ENCODE data around the gene FNBP1L. TPM values are rescaled to one million over a fixed set of nuclear protein-coding genes. Genes with fewer than 3 reads are reported as not detected.

Gene FNBP1L
- total RNA-seq, 1 donor from 2014 or later: 57.8 TPM

DNA sequence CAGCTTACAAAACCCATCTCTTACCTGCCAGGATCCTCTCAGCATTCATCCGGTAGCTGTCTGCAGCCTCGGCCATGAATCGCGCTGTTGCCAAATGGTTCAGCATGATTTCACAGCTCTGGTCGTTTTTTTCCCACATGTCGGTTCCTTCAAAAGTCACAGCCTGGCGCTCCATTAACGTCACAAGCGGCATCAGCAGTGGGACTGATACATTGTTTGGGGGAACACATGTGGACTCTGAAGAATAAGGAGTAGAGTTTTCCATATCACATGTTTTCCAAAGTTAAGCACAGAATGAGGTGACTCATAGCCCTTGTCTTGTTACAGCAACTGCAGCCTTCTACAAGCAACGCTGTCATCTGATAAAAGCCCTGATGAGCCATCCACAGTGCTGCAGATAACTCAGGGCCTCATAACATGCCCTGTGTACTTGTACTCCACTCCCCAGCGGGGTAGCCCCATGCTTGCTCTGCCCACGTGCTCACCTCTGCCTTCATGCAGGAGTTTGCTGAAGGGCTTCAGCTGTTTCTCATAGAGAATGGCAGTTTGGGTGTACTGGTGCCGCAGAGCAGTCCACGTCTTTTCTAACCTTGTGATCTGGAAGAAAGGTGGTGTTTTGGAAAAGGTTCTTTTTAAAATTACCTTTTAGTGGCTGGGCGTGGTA lies 119.5 kb downstream of the FNBP1L start:
- peaks cover 14% of the 10 kb centered on the region for H3K79me2 ChIP-seq (ENCODE audit: insufficient read depth, low read length)
- H3K4me2 ChIP-seq (ENCODE audit: low read length): no peak overlapping the region
- H3K4me3 ChIP-seq (ENCODE audit: insufficient read depth, low read depth, low read length): no peak overlapping the region
- H3K27me3 ChIP-seq (ENCODE audit: insufficient read depth, low read length): no peaks in the 10 kb centered on the region
- H3K36me3 ChIP-seq (ENCODE audit: insufficient read depth, low read length): peaks cover 62% of the 10 kb centered on the region
- TF ChIP-seq, protein P1, sequence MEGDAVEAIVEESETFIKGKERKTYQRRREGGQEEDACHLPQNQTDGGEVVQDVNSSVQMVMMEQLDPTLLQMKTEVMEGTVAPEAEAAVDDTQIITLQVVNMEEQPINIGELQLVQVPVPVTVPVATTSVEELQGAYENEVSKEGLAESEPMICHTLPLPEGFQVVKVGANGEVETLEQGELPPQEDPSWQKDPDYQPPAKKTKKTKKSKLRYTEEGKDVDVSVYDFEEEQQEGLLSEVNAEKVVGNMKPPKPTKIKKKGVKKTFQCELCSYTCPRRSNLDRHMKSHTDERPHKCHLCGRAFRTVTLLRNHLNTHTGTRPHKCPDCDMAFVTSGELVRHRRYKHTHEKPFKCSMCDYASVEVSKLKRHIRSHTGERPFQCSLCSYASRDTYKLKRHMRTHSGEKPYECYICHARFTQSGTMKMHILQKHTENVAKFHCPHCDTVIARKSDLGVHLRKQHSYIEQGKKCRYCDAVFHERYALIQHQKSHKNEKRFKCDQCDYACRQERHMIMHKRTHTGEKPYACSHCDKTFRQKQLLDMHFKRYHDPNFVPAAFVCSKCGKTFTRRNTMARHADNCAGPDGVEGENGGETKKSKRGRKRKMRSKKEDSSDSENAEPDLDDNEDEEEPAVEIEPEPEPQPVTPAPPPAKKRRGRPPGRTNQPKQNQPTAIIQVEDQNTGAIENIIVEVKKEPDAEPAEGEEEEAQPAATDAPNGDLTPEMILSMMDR (IDR thresholded peaks at IDR 0.05; ENCODE audit: insufficient read depth, low read depth, low read length): no peak
- DNase-seq (ENCODE audit: low read depth) (peak; percentile 96), FAIRE-seq (peak; percentile 80)
- Mint-ChIP-seq H3K27ac (ENCODE audit: unreplicated experiment) (peak overlapping the region; percentile 85), H3K27me3 (ENCODE audit: low read depth, unreplicated experiment) (no peaks in the 10 kb centered on the region), H3K4me3 (ENCODE audit: unreplicated experiment) (peak overlapping the region; percentile 29), H3K4me1 (ENCODE audit: low read depth, unreplicated experiment) (peaks cover 17% of the 10 kb centered on the region), H3K36me3 (ENCODE audit: low read depth, unreplicated experiment) (peaks cover 23% of the 10 kb centered on the region), H3K9me3 (ENCODE audit: unreplicated experiment) (no peaks in the 10 kb centered on the region)
- H3K9me3 ChIP-seq (ENCODE audit: insufficient read depth, low read depth, low read length): no peaks in the 10 kb centered on the region
- H2AFZ ChIP-seq (ENCODE audit: low read depth, low read length): no peak overlapping the region
- peaks cover 9% of the 10 kb centered on the region for H3K4me1 ChIP-seq (ENCODE audit: insufficient read depth, low read length)
- no peak overlapping the region for H3K9ac ChIP-seq (ENCODE audit: low read length)
- H3K27ac ChIP-seq (ENCODE audit: low read depth, low read length): peak overlapping the region; percentile 70
- peaks cover 32% of the 10 kb centered on the region for H4K20me1 ChIP-seq (ENCODE audit: insufficient read depth, low read length)

DNA sequence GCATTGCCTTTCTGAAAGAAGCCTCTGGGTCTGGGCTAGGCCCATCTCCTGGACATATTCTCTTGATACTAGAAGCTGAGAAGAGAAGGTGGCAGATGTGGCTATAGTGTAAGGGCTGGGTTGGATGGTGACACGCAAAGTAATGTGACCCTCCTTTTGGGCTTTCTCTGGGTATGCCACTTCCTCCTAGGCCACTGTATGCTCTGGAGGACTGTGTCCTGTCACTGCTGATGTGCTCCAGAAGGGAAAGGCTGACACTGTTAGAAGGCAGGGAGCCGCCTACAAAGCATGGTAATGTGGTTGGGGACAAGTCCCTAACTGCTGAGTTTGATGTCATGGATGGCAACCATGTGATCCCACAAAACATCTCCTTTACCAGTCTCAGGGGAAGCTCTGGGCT lies 121.6 kb downstream of the FNBP1L start:
- H3K4me2 ChIP-seq (ENCODE audit: low read length): no peak overlapping the region

More for the DNA sequence above, 121.6 kb downstream of the FNBP1L start:
- peaks cover 17% of the 10 kb centered on the region for H3K4me1 Mint-ChIP-seq (ENCODE audit: low read depth, unreplicated experiment)
- Histone ChIP-seq H3K4me1 (ENCODE audit: insufficient read depth, low read length) (peaks cover 9% of the 10 kb centered on the region), H3K27ac (ENCODE audit: low read depth, low read length) (no peak overlapping the region), H3K79me2 (ENCODE audit: insufficient read depth, low read length) (peaks cover 18% of the 10 kb centered on the region), H3K36me3 (ENCODE audit: insufficient read depth, low read length) (peaks cover 68% of the 10 kb centered on the region), H3K4me3 (ENCODE audit: insufficient read depth, low read depth, low read length) (no peak overlapping the region), H3K27me3 (ENCODE audit: insufficient read depth, low read length) (no peaks in the 10 kb centered on the region), H3K9me3 (ENCODE audit: insufficient read depth, low read depth, low read length) (no peaks in the 10 kb centered on the region), H2AFZ (ENCODE audit: low read depth, low read length) (no peak overlapping the region), H3K9ac (ENCODE audit: low read length) (no peak overlapping the region), H4K20me1 (ENCODE audit: insufficient read depth, low read length) (peaks cover 32% of the 10 kb centered on the region)
- no peak overlapping the region for H3K27ac Mint-ChIP-seq (ENCODE audit: unreplicated experiment)
- TF ChIP-seq, protein P1 (IDR thresholded peaks at IDR 0.05; ENCODE audit: insufficient read depth, low read depth, low read length): no peak
- TF ChIP-seq EZH2 (IDR thresholded peaks at IDR 0.05; ENCODE audit: insufficient read depth, low read length): no peak
- H3K9me3 Mint-ChIP-seq (ENCODE audit: unreplicated experiment): no peaks in the 10 kb centered on the region
- no peaks in the 10 kb centered on the region for H3K27me3 Mint-ChIP-seq (ENCODE audit: low read depth, unreplicated experiment)
- H3K4me3 Mint-ChIP-seq (ENCODE audit: unreplicated experiment): no peak overlapping the region
- FAIRE-seq (no peak), DNase-seq (ENCODE audit: low read depth) (no peak)
- H3K36me3 Mint-ChIP-seq (ENCODE audit: low read depth, unreplicated experiment): peaks cover 31% of the 10 kb centered on the region

Data from astrocyte (in vitro differentiated cells and primary cell).